IPS-NIHi7 (cell line): ENCODE data around the gene TEF.
A peak's percentile ranks its signal among the peaks of the same experiment; 100 is the strongest.
"Not testable (repeated sequence)": the region's sequence is repeated elsewhere in the genome, so short reads cannot be mapped to it uniquely, and the experiment has no call there.

Experiments
- DNase-seq: peaks from one replicate; pipeline ENCODE4 v3.0.0; 2012; ENCODE audit warnings: mixed read lengths; ENCODE audit errors: extremely low spot score

Gene TEF

GRCh38 chr22:41418717-41419116, 37.0 kb downstream of the TEF start:
- DNase-seq: no peak

- no peak for DNase-seq
Measured at GRCh38 chr22:41425660-41426365, 44.1 kb downstream of the TEF start.

GRCh38 chr22:41429232-41429950, 47.6 kb downstream of the TEF start:
- no peak for DNase-seq

DNA sequence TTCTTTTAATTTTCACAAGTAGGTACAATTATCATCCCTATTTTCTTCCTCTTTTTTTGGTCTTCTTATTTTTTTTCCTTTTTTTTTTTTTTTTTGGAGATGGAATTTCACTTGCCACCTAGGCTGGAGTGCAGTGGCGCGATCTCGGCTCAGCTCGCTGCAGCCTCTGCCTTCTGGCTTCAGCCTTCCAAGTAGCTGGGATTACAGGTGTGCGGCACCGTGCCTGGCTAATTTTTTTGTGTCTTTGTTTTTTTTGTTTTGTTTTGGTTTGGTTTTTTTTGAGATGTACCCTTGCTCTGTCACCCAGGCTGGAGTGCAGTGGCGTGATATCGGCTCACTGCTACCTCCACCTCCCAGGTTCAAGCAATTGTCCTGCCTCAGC, 48.2 kb downstream of the TEF start:
- DNase-seq: no peak

GRCh38 chr22:41431656-41432055, 49.9 kb downstream of the TEF start:
- DNase-seq: no peak

DNA sequence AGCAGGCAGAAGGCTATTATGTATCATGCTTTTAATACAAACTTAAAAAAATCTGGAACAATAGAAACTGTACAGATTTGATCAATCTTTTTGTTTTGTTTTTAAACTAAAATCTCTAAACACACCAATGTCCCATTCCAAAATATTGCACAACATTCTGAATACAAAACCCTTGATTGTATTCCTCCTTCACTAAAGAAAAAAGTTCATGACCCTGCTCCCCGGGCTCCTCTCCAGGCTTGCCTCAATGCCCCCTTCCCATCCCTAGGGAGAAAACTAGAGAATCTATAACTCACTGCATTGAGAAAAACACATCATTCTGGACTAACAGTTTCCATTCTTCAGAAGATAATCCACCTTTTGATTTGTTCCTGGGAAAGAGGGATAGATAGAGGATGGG, 51.7 kb downstream of the TEF start:
- DNase-seq: not testable (repeated sequence)

DNA sequence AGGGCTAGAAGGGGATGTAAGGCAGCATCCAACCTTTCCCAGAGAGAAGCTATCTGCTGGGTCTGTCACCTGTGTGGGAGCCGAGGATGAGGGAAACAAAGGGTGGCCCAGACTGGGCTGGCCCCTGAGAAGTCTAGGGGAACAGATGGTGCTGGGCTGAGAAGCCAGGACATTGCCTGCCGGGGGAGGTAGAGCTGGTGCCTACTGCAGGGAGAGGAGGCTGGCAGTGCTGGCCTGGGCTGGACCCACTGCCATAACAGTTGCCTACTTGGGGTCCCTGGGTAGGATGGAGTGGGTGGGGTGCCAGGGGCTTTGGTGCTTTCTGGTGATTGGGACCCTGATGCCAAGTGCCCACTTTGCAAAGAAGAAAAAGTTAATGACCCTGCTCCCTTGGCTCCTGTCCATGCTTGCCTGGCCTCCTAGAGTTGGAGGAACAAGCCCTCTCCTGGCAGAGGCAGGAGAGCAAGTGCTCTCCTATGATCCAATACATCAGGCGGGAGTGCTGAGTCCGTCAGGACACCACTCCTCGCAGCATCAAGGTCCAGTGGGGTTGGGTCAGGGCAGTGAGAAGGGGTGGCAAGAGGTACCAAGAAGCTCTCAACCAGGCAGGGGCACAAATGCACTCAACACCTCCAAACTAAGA, 52.7 kb downstream of the TEF start:
- not testable (repeated sequence) for DNase-seq

DNA sequence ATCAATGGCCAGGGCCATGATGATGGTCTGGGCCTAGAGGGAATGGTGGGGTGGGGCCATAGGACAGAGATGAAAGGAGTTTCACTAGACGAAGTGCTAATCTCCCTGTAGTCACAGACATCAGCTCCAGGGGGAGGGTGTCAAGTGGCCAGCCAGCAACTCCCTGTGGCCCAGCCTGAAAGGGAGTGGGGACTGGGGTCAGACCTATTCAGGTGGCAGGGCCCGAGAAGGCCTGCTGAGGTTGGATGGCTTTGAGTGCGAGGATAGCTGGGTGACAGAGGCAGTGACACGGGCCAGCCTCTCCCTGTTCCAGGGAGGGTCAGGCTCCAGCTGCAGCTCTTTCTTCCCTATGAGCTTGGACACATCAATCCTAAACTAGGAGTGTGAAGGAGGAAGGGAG, 53.8 kb downstream of the TEF start:
- DNase-seq: no peak

- no peak for DNase-seq
Measured at GRCh38 chr22:41436322-41437113, 54.8 kb downstream of the TEF start.

- DNase-seq: no peak
Measured at GRCh38 chr22:41437198-41437597, 55.5 kb downstream of the TEF start.

DNA sequence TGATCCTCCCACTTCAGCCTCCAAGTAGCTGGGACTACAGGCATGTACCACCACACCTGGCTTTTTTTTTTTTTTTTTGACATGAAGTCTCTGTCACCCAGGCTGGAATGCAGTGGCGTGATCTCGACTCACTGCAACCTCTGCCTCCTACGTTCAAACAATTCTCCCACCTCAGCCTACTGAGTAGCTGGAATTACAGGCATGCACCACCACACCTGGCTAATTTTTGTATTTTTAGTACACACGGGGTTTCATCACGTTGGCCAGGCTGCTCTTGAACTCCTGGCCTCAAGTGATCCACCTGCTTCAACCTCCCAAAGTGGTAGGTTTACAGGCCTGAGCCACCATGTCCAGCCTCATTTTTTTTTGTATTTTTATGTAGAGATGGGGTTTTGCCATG, 58.8 kb downstream of the TEF start:
- DNase-seq: not testable (repeated sequence)

DNA sequence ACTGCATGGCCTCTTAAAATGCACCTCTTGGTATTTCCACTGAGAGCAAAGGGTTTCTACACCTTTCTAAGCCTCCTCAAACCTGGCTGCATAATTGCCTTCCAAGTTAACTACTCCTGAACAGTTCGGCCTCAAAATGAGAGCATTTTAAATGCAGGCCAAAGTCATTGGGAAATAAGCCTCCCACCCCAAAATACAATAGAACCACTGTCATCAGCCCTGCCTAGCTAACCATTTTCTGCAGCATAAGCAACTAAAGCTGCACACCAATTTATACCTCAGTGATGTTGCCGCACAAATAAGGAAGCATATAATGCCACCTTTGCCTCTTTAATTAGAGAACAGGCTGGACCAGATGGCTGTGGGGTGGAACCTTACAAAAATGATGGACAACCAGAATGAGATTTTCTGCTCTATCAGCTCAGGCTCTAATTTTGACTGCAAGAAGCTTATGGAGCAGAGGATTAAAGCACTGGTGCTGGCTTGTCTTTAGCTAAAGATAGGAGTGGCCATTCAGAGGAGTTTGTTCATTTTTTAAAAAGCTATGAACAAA, 60.6 kb downstream of the TEF start:
- DNase-seq: no peak

DNA sequence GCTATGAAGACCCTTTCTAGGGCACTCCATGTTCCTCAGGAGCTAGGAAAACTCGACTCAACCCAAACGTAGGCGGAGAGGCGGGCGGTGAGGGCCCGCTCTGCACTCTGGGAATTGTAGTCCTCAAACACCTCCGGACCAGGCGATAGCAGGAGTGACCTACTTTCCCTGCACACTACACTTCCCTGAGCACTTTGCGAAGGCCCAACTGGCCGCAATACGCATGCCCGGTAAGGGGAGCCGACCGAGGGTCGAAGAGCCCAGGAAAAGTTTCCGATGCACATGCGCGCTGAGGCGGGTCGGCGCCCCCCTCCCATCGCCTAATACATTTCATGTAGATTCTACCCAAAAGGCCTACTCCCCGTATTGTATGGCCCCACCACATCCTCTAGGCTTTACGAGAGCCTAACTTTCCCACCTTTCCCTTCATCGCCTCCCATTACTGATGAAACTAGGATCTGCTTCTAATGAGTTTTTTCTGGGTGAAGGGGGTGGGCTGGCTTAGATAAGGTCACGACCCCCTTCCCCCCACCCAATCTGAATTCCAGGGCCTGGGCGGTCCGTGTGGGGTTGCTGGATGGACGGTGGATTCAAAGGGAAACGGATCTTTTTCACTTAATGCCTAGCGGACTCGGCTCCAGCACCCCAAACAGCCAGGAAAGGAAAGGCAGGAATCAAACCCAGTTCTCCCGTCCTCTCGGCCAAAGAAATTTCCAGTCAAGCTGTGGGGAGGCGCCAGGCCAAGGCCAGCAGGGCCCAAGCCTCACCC, 62.8 kb downstream of the TEF start:
- DNase-seq: peak; percentile 94

GRCh38 chr22:41445129-41446056, 63.7 kb downstream of the TEF start:
- no peak for DNase-seq

GRCh38 chr22:41446057-41446501, 64.3 kb downstream of the TEF start:
- DNase-seq: no peak

GRCh38 chr22:41446639-41447434, 65.1 kb downstream of the TEF start, which contains the start of gene TOB2:
Gene TOB2, minus strand, starts transcription at chr22:41446801. Its CDS starts 9,456 bp downstream, at chr22:41437345.
- DNase-seq: peak; percentile 78

DNA sequence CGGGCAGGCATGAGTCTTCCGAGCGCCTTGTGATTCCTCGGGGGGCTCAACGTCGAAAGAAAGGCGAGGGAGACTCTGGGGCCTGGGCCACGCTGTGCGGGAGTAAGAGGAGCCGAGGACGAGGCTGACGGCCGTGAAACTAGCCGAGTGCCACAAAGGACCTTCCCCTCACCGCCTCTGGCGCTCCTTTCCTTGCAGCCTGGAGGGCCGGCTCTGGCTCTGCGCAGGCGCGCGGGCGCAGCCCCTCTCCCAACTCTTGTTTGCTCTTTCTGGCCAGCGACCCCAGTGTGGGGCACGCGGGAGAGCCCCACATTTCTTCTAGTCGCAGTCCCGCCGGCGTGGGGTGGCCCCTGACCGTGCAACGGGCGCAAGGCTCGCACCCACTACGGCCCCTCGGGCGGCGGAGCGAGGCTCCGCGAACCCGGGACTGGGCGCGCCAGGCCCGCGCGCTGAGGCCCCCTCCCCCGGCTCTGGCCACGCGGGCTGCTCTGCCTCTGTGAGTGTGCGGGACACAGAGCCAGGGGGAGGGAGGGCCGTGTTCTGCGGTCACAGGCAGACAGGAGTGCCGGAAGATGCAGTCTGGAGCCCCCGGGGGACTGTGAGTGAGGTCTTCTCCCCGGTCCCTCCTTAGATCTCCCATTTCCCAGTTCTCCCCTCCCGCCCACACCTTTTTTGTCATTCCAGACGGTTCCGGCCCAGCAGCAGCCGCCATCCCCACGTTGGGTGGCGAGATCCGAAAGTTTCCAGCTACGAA, 65.9 kb downstream of the TEF start:
- peak; percentile 41 for DNase-seq

GRCh38 chr22:41448189-41448808, 66.6 kb downstream of the TEF start:
- DNase-seq: peak; percentile 94
